Nucleus accumbens (tissue), 56 donors: ENCODE results near the gene BOD1L2.

Experiments used
- DNase-seq, 56 donors: peaks; one replicate each; lab custom pipeline; 2025; lab: John Stamatoyannopoulos, UW

The BOD1L2 gene

GRCh38 chr18:57146956-57147636 is at the start of gene BOD1L2:
Gene BOD1L2 (plus strand): TSS chr18:57147087. CDS start chr18:57147313, 226 bp downstream.
- DNase-seq, result no peak

GRCh38 chr18:57107140-57107832 is 39.6 kb upstream of the BOD1L2 start:
- DNase-seq, result no peak

- no peak for DNase-seq
Observed at GRCh38 chr18:57110290-57110689, 36.6 kb upstream of the BOD1L2 start.

GRCh38 chr18:57113799-57114420 is 33.0 kb upstream of the BOD1L2 start:
- DNase-seq, result peak in 22 of 56 donors; percentile 0 to 51 (median 16)

- no peak for DNase-seq
Observed at GRCh38 chr18:57116598-57117132, 30.2 kb upstream of the BOD1L2 start.

- no peak for DNase-seq
Observed at GRCh38 chr18:57121542-57122112, 25.3 kb upstream of the BOD1L2 start.

- DNase-seq, result no peak
Observed at GRCh38 chr18:57122936-57123510, 23.9 kb upstream of the BOD1L2 start.

- no peak for DNase-seq
Observed at GRCh38 chr18:57125627-57126026, 21.3 kb upstream of the BOD1L2 start.

GRCh38 chr18:57128220-57128932 is 18.5 kb upstream of the BOD1L2 start:
- DNase-seq, result no peak

- no peak for DNase-seq
Observed at GRCh38 chr18:57131101-57131500, 15.8 kb upstream of the BOD1L2 start.

GRCh38 chr18:57131782-57132181 is 15.1 kb upstream of the BOD1L2 start:
- no peak for DNase-seq

- no peak for DNase-seq
Observed at GRCh38 chr18:57134618-57135135, 12.2 kb upstream of the BOD1L2 start.

- DNase-seq, result no peak
Observed at GRCh38 chr18:57135699-57136098, 11.2 kb upstream of the BOD1L2 start.

- no peak for DNase-seq
Observed at GRCh38 chr18:57137847-57138246, 9.0 kb upstream of the BOD1L2 start.

- DNase-seq, result no peak
Observed at GRCh38 chr18:57141208-57142129, 5.4 kb upstream of the BOD1L2 start.

- DNase-seq, result no peak
Observed at GRCh38 chr18:57142324-57142723, 4.6 kb upstream of the BOD1L2 start.

- DNase-seq, result no peak
Observed at GRCh38 chr18:57143265-57143664, 3.6 kb upstream of the BOD1L2 start.

GRCh38 chr18:57148263-57148662 is 1.4 kb downstream of the BOD1L2 start:
- DNase-seq, result no peak

- no peak for DNase-seq
Observed at GRCh38 chr18:57149051-57149450, 2.2 kb downstream of the BOD1L2 start.
